Measurements from ENCODE around the gene CHAD. TPM values are rescaled to one million over a fixed set of nuclear protein-coding genes. Genes with fewer than 3 reads are reported as not detected.

The CHAD gene
- total and polyA plus RNA-seq, 2 donors (not counting 3 experiments of a cell fraction or from before 2014, with no cell fraction given), result not detected

- no peaks in the 10 kb centered on the region for H3K9me1 ChIP-seq (replicated peaks; ENCODE audit: control insufficient read depth, extremely low read depth, insufficient read depth, low read length)
- no peak overlapping the region for H3K27ac ChIP-seq (ENCODE audit: insufficient read depth, low read depth, low read length)
- DNase-seq (ENCODE audit: low read depth, low spot score) (no peak), FAIRE-seq (no peak)
- H3K4me3 ChIP-seq (replicated peaks in 1 of 3; ENCODE audit: insufficient read depth in 1 of 3, low read depth in 1 of 3, low read length in 3 of 3), result no peak overlapping the region
- H3K4me1 ChIP-seq (ENCODE audit: control insufficient read depth, extremely low read depth, insufficient read depth, low read length), result no peaks in the 10 kb centered on the region
- no peak overlapping the region for H2AFZ ChIP-seq (ENCODE audit: low read depth, low read length)
- TF ChIP-seq EZH2 (IDR thresholded peaks at IDR 0.05; ENCODE audit: borderline replicate concordance, low read depth, low read length, severe bottlenecking) (no peak), GATA2 (IDR thresholded peaks at IDR 0.05; ENCODE audit: insufficient read depth, insufficient read length, low read depth, low read length) (no peak), POLR2AphosphoS5 (IDR thresholded peaks at IDR 0.05; ENCODE audit: insufficient read depth, low read depth, low read length) (no peak), CTCF (IDR thresholded peaks at IDR 0.05; ENCODE audit: extremely low read depth in 1 of 2, insufficient read depth in 1 of 2, low read depth in 1 of 2, low read length in 2 of 2) (no peak), MYC (IDR thresholded peaks at IDR 0.05; ENCODE audit: low read depth, low read length) (no peak), MAX (IDR thresholded peaks at IDR 0.05; ENCODE audit: insufficient read depth, insufficient read length) (no peak)
- CTCF ChIA-PET, result interaction anchor here (1.0 to 1.3 kb wide), 3 partner anchors 9 to 73 kb away, joined by 3 to 7 read pairs (median 4); partner anchors contain the start of gene LRRC59
- no peaks in the 10 kb centered on the region for H3K9me3 ChIP-seq (replicated peaks; ENCODE audit: control insufficient read depth, insufficient read depth, low read length)
- dilution Hi-C loops (cut with MboI; ENCODE audit: extremely low pct_ligation_motif_present, low sequenced_read_pairs), result no loop called here
- no peaks in the 10 kb centered on the region for H3K36me3 ChIP-seq (ENCODE audit: control insufficient read depth in 2 of 2, extremely low read depth in 1 of 2, insufficient read depth in 2 of 2, low read length in 2 of 2)
- no peak overlapping the region for H3K9ac ChIP-seq (replicated peaks; ENCODE audit: extremely low read depth, insufficient read depth, low read length)
- H3K79me2 ChIP-seq (ENCODE audit: control insufficient read depth, insufficient read depth, low read length), result no peaks in the 10 kb centered on the region
- POLR2A ChIA-PET, result no interaction called here
- BruUV-seq (replicated peaks), result no TSS peak
- H4K20me1 ChIP-seq (replicated peaks; ENCODE audit: control insufficient read depth, extremely low read depth, insufficient read depth, low read length), result no peaks in the 10 kb centered on the region
- no peak overlapping the region for H3K4me2 ChIP-seq (ENCODE audit: insufficient read depth, low read length)
- peaks cover 22 to 32% of the 10 kb centered on the region in 2 experiments for H3K27me3 ChIP-seq (ENCODE audit: control insufficient read depth in 2 of 2, insufficient read depth in 2 of 2, low read length in 2 of 2)
- intact Hi-C loops (cut with micrococcal nuclease), result no loop called here
Measured at GRCh38 chr17:50470426-50470825, 1.7 kb upstream of the CHAD start.
